HL-60 (cell line): Measurements from ENCODE around the gene BIRC5.

ENCODE experiments used
- DNase-seq, 2 experiments: peaks; one replicate each; pipeline ENCODE4 v3.0.0-alpha.2; 2010 to 2020; ENCODE audit warnings: low read depth in 1 of 2, low spot score in 1 of 2
- H3K27ac ChIP-seq: fragments of 250-450 bp; sonication (Bioruptor Pico); replicated peaks from 2 replicates; pipeline ENCODE4 v1.5.1; 2020; ENCODE audit warnings: mild to moderate bottlenecking, moderate library complexity
- H3K27me3 ChIP-seq: fragments of 250-450 bp; sonication (Bioruptor Pico); 2 replicates; pipeline ENCODE4 v1.5.1; 2021; ENCODE audit warnings: mild to moderate bottlenecking, moderate library complexity; ENCODE audit not compliant: insufficient read depth, poor library complexity, severe bottlenecking
- H3K4me3 ChIP-seq: replicated peaks from 2 replicates; pipeline ENCODE4 v1.5.1; 2011; ENCODE audit warnings: mild to moderate bottlenecking, control low read depth, low read length; ENCODE audit not compliant: insufficient read depth
- GABPA ChIP-seq: IDR thresholded peaks from 2 replicates; pipeline ENCODE4 v1.6.1; 2012; ENCODE audit warnings: low read depth
- POLR2AphosphoS5 ChIP-seq: IDR thresholded peaks from 2 replicates; pipeline ENCODE4 v1.6.1; 2012; ENCODE audit warnings: low read depth
- SPI1 ChIP-seq: IDR thresholded peaks from 2 replicates; pipeline ENCODE4 v1.6.1; 2012; ENCODE audit warnings: low read depth, mild to moderate bottlenecking, borderline replicate concordance
- TF ChIP-seq, protein P1 (sequence below): IDR thresholded peaks from 2 replicates; pipeline ENCODE4 v1.6.1; 2012; ENCODE audit warnings: low read depth; ENCODE audit not compliant: insufficient replicate concordance
- TF ChIP-seq, protein P2 (sequence below): IDR thresholded peaks from one replicate; pipeline ENCODE4 v1.5.1; 2011; ENCODE audit warnings: low read length, control low read depth, inconsistent platforms; ENCODE audit not compliant: insufficient read depth

The BIRC5 gene

DNA sequence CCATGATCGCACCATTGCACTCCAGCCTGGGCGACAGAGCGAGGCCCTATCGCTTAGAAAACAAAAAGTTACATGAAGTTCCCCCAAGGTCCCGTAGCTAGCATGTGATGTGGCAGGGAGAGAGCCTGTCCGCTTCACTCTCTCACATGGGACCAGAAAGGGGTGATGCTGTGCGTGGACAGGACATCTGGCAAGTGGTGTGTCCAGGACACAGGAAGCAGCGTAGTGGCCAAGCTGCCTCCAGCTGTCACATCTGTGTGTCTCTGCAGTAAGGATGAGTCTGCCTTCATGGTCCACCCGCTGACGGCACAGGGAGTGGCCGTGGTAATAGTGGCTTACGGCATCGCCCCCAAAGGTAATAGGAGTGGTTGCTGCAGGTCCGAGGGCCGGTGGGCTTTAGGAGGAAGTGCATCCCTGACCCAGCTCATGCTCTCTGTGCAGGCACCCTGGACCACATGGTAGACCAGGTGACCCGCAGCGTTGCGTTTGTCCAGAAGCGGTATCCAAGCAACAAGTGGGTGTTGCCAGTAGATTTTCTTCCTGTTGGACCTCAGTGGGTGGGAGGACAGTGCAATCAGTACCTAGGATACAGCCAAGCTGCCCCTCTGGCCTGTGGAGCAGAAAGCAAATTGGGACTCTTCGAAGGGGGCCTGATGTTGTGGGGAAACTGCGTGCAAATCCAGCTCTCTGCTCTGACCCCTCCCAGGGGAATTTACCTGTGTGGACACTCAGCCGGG is 9.5 kb upstream of the BIRC5 start:
- no peak overlapping the region for H3K4me3 ChIP-seq
- no peak for DNase-seq
- no peak overlapping the region for H3K27ac ChIP-seq
- H3K27me3 ChIP-seq, result no peaks in the 10 kb centered on the region
- TF ChIP-seq, protein P1, sequence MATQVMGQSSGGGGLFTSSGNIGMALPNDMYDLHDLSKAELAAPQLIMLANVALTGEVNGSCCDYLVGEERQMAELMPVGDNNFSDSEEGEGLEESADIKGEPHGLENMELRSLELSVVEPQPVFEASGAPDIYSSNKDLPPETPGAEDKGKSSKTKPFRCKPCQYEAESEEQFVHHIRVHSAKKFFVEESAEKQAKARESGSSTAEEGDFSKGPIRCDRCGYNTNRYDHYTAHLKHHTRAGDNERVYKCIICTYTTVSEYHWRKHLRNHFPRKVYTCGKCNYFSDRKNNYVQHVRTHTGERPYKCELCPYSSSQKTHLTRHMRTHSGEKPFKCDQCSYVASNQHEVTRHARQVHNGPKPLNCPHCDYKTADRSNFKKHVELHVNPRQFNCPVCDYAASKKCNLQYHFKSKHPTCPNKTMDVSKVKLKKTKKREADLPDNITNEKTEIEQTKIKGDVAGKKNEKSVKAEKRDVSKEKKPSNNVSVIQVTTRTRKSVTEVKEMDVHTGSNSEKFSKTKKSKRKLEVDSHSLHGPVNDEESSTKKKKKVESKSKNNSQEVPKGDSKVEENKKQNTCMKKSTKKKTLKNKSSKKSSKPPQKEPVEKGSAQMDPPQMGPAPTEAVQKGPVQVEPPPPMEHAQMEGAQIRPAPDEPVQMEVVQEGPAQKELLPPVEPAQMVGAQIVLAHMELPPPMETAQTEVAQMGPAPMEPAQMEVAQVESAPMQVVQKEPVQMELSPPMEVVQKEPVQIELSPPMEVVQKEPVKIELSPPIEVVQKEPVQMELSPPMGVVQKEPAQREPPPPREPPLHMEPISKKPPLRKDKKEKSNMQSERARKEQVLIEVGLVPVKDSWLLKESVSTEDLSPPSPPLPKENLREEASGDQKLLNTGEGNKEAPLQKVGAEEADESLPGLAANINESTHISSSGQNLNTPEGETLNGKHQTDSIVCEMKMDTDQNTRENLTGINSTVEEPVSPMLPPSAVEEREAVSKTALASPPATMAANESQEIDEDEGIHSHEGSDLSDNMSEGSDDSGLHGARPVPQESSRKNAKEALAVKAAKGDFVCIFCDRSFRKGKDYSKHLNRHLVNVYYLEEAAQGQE, result no peak
- TF ChIP-seq POLR2AphosphoS5 (no peak), SPI1 (no peak), GABPA (no peak)
- TF ChIP-seq, protein P2, sequence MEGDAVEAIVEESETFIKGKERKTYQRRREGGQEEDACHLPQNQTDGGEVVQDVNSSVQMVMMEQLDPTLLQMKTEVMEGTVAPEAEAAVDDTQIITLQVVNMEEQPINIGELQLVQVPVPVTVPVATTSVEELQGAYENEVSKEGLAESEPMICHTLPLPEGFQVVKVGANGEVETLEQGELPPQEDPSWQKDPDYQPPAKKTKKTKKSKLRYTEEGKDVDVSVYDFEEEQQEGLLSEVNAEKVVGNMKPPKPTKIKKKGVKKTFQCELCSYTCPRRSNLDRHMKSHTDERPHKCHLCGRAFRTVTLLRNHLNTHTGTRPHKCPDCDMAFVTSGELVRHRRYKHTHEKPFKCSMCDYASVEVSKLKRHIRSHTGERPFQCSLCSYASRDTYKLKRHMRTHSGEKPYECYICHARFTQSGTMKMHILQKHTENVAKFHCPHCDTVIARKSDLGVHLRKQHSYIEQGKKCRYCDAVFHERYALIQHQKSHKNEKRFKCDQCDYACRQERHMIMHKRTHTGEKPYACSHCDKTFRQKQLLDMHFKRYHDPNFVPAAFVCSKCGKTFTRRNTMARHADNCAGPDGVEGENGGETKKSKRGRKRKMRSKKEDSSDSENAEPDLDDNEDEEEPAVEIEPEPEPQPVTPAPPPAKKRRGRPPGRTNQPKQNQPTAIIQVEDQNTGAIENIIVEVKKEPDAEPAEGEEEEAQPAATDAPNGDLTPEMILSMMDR, result no peak

DNA sequence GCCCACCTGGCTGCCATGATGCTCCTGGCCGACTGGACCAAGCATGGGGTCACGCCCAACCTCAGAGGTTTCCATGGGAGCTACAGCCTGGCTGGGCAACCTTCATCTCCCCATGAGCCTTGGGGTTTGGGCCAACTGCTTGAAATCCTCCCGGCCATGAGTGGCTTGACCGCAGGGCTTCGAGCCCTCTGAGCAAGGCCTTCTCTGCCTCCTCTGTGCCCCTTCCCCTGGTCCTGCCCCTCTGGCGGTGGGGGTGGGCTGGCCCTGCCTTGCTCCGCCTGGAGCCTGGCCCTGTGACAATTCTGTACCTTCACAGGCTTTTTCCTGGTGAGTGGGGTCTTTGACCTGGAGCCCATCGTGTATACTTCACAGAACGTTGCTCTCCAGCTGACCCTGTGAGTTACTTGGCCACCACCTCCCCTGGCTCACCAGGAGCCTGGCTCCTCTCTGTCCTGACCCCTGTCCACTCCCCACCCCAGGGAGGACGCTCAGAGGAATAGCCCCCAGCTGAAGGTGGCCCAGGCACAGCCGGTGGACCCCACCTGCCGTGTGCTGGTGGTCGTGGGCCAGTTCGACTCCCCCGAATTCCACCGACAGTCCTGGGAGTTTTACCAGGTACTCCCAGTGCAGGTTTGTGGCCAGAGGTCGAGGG is 8.8 kb upstream of the BIRC5 start:
- TF ChIP-seq, protein P2, result no peak
- TF ChIP-seq SPI1, result no peak
- TF ChIP-seq POLR2AphosphoS5, result no peak
- TF ChIP-seq, protein P1, result no peak
- no peak for TF ChIP-seq GABPA
- Histone ChIP-seq H3K27ac (no peak overlapping the region), H3K27me3 (no peaks in the 10 kb centered on the region), H3K4me3 (no peak overlapping the region)
- no peak for DNase-seq

DNA sequence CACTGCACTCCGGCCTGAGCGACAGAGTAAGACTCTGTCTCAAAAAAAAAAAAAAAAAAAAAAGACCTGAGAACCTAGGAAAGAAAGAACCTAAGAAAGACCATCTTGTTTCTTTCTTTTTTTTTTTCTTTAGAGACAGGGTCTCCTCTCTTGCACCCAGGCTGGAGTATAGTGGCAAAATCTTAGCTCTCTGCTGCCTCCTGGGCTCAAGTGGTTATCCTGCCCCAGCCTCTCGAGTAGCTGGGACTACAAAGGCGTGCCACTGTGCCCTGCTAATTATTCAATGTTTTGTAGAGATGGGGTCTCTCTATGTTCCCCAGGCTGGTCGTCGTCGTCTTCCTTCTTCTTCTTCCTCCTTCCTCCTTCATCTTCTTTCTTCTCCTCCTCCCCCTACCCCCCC is 7.8 kb upstream of the BIRC5 start:
- TF ChIP-seq, protein P1, result no peak
- TF ChIP-seq, protein P2, result no peak
- no peak for TF ChIP-seq SPI1
- TF ChIP-seq GABPA, result no peak
- no peak for TF ChIP-seq POLR2AphosphoS5
- no peak overlapping the region for H3K4me3 ChIP-seq
- H3K27ac ChIP-seq, result no peak overlapping the region
- no peaks in the 10 kb centered on the region for H3K27me3 ChIP-seq
- no peak for DNase-seq
